HEK293 (cell line): ENCODE data around the gene STRBP.

Experiments
- CTCF ChIA-PET: fragments of 350-600 bp; formaldehyde crosslinking; extraction: SDS; loops from one replicate; lab custom pipeline; 2021; ENCODE audit warnings: antibody characterized with exemption; lab: Yijun Ruan, JAX
- POLR2A ChIA-PET: fragments of 300-600 bp; formaldehyde crosslinking; extraction: SDS; loops from one replicate; lab custom pipeline; 2020; ENCODE audit warnings: antibody characterized with exemption, inconsistent platforms; lab: Yijun Ruan, JAX
- H3K27ac ChIP-seq: fragments of 200-500 bp; sonication (Bioruptor generic); 2 replicates; pipeline ENCODE4 v1.5.1; 2014; ENCODE audit warnings: low read depth, low read length, control low read depth, inconsistent platforms; ENCODE audit errors: extremely low read depth
- H3K36me3 ChIP-seq, 2 experiments: fragments of 200-500 bp in 1 of 2; sonication (Bioruptor generic) in 1 of 2; 1 replicate in 1 of 2; 2 replicates in 1 of 2; pipeline ENCODE4 v1.5.1; 2014 to 2017; ENCODE audit warnings: inconsistent platforms in 2 of 2, low read length in 2 of 2; ENCODE audit not compliant: control insufficient read depth in 2 of 2, insufficient read depth in 1 of 2
- H3K4me1 ChIP-seq: fragments of 200-500 bp; sonication (Bioruptor generic); 2 replicates; pipeline ENCODE4 v1.5.1; 2014; ENCODE audit warnings: mild to moderate bottlenecking, low read length, inconsistent platforms; ENCODE audit not compliant: control insufficient read depth, insufficient read depth
- H3K4me3 ChIP-seq: 2 replicates; pipeline ENCODE4 v1.5.1; 2011; ENCODE audit warnings: low read depth, mild to moderate bottlenecking, control low read depth, low read length, moderate library complexity
- H3K9me3 ChIP-seq: fragments of 200-500 bp; sonication (Bioruptor generic); 2 replicates; pipeline ENCODE4 v1.5.1; 2014; ENCODE audit warnings: low read depth, low read length, inconsistent platforms; ENCODE audit not compliant: control insufficient read depth, insufficient read depth
- HOXD13 ChIP-seq: sonication (generic); formaldehyde crosslinking; IDR thresholded peaks from 2 replicates; pipeline ENCODE4 v1.8.0; 2022; ENCODE audit warnings: missing genetic modification reagents, borderline replicate concordance
- KLF8 ChIP-seq: fragments of 450-650 bp; formaldehyde crosslinking; IDR thresholded peaks from 2 replicates; pipeline ENCODE4 v1.5.1; 2016; ENCODE audit warnings: missing biosample characterization, missing genetic modification characterization
- OSR2 ChIP-seq: fragments of 450-650 bp; formaldehyde crosslinking; IDR thresholded peaks from 2 replicates; pipeline ENCODE4 v1.5.1; 2016; ENCODE audit warnings: missing biosample characterization, missing genetic modification characterization
- SALL2 ChIP-seq: fragments of 450-650 bp; formaldehyde crosslinking; IDR thresholded peaks from 2 replicates; pipeline ENCODE4 v1.5.0; 2017; ENCODE audit warnings: missing biosample characterization, mild to moderate bottlenecking, missing genetic modification characterization, borderline replicate concordance
- SCRT2 ChIP-seq: fragments of 450-650 bp; formaldehyde crosslinking; IDR thresholded peaks from 2 replicates; pipeline ENCODE4 v1.5.1; 2016; ENCODE audit warnings: missing biosample characterization, missing genetic modification characterization
- ZBTB17 ChIP-seq: fragments of 450-650 bp; formaldehyde crosslinking; IDR thresholded peaks from 2 replicates; pipeline ENCODE4 v1.5.1; 2016; ENCODE audit warnings: missing biosample characterization, missing genetic modification characterization
- ZNF132 ChIP-seq: fragments of 450-650 bp; formaldehyde crosslinking; IDR thresholded peaks from 2 replicates; pipeline ENCODE4 v1.5.1; 2017; ENCODE audit warnings: missing biosample characterization, missing genetic modification characterization, borderline replicate concordance
- ZNF155 ChIP-seq: fragments of 450-650 bp; formaldehyde crosslinking; IDR thresholded peaks from 2 replicates; pipeline ENCODE4 v1.5.1; 2016; ENCODE audit warnings: missing biosample characterization, missing genetic modification characterization
- ZNF16 ChIP-seq: fragments of 450-650 bp; formaldehyde crosslinking; IDR thresholded peaks from 2 replicates; pipeline ENCODE4 v1.5.1; 2016; ENCODE audit warnings: low read depth, missing biosample characterization, missing genetic modification characterization
- ZNF19 ChIP-seq: fragments of 450-650 bp; formaldehyde crosslinking; IDR thresholded peaks from 2 replicates; pipeline ENCODE4; 2016; ENCODE audit warnings: missing biosample characterization, missing genetic modification characterization, low read depth
- ZNF221 ChIP-seq: fragments of 450-650 bp; formaldehyde crosslinking; IDR thresholded peaks from 2 replicates; pipeline ENCODE4 v1.5.1; 2017; ENCODE audit warnings: missing biosample characterization, missing genetic modification characterization, borderline replicate concordance
- ZNF335 ChIP-seq: fragments of 450-650 bp; formaldehyde crosslinking; conservative IDR thresholded peaks from 2 replicates; pipeline ENCODE4 v1.5.1; 2016; ENCODE audit warnings: missing biosample characterization, missing genetic modification characterization
- ZNF394 ChIP-seq: fragments of 450-650 bp; formaldehyde crosslinking; IDR thresholded peaks from 2 replicates; pipeline ENCODE4 v1.5.1; 2016; ENCODE audit warnings: missing biosample characterization, missing genetic modification characterization, mild to moderate bottlenecking, moderate library complexity, borderline replicate concordance
- ZNF423 ChIP-seq: fragments of 450-650 bp; formaldehyde crosslinking; IDR thresholded peaks from 2 replicates; pipeline ENCODE4 v1.5.1; 2016; ENCODE audit warnings: missing biosample characterization, missing genetic modification characterization
- ZNF501 ChIP-seq: fragments of 450-650 bp; formaldehyde crosslinking; IDR thresholded peaks from 2 replicates; pipeline ENCODE4 v1.5.1; 2016; ENCODE audit warnings: missing biosample characterization, missing genetic modification characterization
- ZNF514 ChIP-seq: fragments of 450-650 bp; formaldehyde crosslinking; IDR thresholded peaks from 2 replicates; pipeline ENCODE4 v1.5.1; 2016; ENCODE audit warnings: missing biosample characterization, missing genetic modification characterization
- ZNF521 ChIP-seq: fragments of 450-650 bp; formaldehyde crosslinking; IDR thresholded peaks from 2 replicates; pipeline ENCODE4 v1.5.1; 2017; ENCODE audit warnings: missing biosample characterization, mild to moderate bottlenecking, missing genetic modification characterization
- ZNF560 ChIP-seq: fragments of 450-650 bp; formaldehyde crosslinking; IDR thresholded peaks from 2 replicates; pipeline ENCODE4 v1.5.1; 2017; ENCODE audit warnings: missing biosample characterization, missing genetic modification characterization, borderline replicate concordance
- ZNF624 ChIP-seq: fragments of 450-650 bp; formaldehyde crosslinking; IDR thresholded peaks from 2 replicates; pipeline ENCODE4 v1.5.1; 2017; ENCODE audit warnings: missing biosample characterization, missing genetic modification characterization
- ZNF76 ChIP-seq: fragments of 450-650 bp; formaldehyde crosslinking; IDR thresholded peaks from 2 replicates; pipeline ENCODE4; 2016; ENCODE audit warnings: low read depth, missing biosample characterization, missing genetic modification characterization, borderline replicate concordance
- TF ChIP-seq, protein P1 (sequence below): fragments of 450-650 bp; formaldehyde crosslinking; IDR thresholded peaks from 2 replicates; pipeline ENCODE4 v1.5.1; 2016; ENCODE audit warnings: missing biosample characterization, missing genetic modification characterization
- TF ChIP-seq, protein P2 (sequence below): fragments of 450-650 bp; formaldehyde crosslinking; IDR thresholded peaks from 2 replicates; pipeline ENCODE4 v1.5.1; 2016; ENCODE audit warnings: missing biosample characterization, missing genetic modification characterization, borderline replicate concordance
- TF ChIP-seq, protein P3 (sequence below): fragments of 450-650 bp; formaldehyde crosslinking; IDR thresholded peaks from 2 replicates; pipeline ENCODE4 v1.5.1; 2016; ENCODE audit warnings: missing biosample characterization, missing genetic modification characterization
- TF ChIP-seq, protein P4 (sequence below): fragments of 450-650 bp; formaldehyde crosslinking; IDR thresholded peaks from 2 replicates; pipeline ENCODE4 v1.5.1; 2016; ENCODE audit warnings: missing biosample characterization, missing genetic modification characterization
- TF ChIP-seq, protein P5 (sequence below): fragments of 450-650 bp; formaldehyde crosslinking; IDR thresholded peaks from 2 replicates; pipeline ENCODE4 v1.5.1; 2017; ENCODE audit warnings: missing biosample characterization, missing genetic modification characterization

The STRBP gene

DNA sequence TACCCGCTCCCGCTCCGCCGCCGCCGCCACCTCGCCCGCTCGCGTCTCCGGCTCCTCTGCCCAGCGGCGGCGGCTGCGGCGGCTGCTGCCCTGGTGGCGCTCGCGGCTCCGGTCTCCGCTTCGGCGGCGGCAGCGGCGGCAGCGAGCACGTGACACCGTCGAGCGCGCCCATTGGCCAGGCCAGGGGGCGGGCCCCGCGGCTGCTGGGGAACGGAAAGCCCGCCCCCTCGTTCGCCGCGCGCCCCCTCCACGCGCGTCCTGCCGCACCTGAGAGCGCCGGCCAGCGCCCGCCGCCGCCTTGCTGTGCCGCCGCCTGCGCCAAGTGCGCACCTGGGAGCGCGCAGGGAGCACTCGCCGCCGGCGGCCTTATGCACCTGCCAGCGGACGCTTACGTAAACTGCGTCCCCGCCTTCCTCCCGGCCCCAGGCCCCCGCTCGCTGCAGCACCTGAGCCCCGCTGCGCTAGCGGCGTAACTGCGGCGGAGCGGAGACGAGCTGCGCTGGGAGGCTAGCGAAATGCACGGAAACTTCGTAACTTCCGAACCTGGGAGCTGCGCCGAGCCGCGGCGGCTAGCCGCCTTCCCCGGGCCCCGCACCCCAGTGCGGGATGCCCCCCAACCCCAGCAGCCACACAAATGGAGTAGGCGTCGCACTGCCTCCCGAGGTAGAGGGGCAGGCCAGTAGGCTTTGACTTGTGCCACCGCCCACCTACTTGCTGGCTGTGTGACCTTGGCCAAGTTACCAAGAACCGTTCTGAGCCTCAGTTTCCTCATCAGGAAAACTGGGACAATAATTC is at the start of gene STRBP:
Gene STRBP (minus strand): TSS at position 122 of the 795 bp plus-strand sequence. CDS start 84,452 bp downstream, outside the sequence.
- H3K4me1 ChIP-seq = no peaks in the 10 kb centered on the region
- TF ChIP-seq, protein P1, sequence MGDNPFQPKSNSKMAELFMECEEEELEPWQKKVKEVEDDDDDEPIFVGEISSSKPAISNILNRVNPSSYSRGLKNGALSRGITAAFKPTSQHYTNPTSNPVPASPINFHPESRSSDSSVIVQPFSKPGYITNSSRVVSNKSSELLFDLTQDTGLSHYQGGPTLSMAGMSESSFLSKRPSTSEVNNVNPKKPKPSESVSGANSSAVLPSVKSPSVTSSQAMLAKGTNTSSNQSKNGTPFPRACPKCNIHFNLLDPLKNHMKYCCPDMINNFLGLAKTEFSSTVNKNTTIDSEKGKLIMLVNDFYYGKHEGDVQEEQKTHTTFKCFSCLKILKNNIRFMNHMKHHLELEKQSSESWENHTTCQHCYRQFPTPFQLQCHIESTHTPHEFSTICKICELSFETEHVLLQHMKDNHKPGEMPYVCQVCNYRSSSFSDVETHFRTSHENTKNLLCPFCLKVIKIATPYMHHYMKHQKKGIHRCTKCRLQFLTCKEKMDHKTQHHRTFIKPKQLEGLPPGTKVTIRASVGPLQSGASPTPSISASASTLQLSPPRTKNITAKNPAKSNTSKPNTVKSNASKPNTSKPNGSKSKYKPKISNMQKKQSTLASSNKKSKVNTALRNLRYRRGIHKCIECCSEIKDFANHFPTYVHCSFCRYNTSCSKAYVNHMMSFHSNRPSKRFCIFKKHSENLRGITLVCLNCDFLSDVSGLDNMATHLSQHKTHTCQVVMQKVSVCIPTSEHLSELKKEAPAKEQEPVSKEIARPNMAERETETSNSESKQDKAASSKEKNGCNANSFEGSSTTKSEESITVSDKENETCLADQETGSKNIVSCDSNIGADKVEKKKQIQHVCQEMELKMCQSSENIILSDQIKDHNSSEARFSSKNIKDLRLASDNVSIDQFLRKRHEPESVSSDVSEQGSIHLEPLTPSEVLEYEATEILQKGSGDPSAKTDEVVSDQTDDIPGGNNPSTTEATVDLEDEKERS (tag by site-specific recombination) = no peak
- no peak for TF ChIP-seq KLF8
- TF ChIP-seq, protein P2, sequence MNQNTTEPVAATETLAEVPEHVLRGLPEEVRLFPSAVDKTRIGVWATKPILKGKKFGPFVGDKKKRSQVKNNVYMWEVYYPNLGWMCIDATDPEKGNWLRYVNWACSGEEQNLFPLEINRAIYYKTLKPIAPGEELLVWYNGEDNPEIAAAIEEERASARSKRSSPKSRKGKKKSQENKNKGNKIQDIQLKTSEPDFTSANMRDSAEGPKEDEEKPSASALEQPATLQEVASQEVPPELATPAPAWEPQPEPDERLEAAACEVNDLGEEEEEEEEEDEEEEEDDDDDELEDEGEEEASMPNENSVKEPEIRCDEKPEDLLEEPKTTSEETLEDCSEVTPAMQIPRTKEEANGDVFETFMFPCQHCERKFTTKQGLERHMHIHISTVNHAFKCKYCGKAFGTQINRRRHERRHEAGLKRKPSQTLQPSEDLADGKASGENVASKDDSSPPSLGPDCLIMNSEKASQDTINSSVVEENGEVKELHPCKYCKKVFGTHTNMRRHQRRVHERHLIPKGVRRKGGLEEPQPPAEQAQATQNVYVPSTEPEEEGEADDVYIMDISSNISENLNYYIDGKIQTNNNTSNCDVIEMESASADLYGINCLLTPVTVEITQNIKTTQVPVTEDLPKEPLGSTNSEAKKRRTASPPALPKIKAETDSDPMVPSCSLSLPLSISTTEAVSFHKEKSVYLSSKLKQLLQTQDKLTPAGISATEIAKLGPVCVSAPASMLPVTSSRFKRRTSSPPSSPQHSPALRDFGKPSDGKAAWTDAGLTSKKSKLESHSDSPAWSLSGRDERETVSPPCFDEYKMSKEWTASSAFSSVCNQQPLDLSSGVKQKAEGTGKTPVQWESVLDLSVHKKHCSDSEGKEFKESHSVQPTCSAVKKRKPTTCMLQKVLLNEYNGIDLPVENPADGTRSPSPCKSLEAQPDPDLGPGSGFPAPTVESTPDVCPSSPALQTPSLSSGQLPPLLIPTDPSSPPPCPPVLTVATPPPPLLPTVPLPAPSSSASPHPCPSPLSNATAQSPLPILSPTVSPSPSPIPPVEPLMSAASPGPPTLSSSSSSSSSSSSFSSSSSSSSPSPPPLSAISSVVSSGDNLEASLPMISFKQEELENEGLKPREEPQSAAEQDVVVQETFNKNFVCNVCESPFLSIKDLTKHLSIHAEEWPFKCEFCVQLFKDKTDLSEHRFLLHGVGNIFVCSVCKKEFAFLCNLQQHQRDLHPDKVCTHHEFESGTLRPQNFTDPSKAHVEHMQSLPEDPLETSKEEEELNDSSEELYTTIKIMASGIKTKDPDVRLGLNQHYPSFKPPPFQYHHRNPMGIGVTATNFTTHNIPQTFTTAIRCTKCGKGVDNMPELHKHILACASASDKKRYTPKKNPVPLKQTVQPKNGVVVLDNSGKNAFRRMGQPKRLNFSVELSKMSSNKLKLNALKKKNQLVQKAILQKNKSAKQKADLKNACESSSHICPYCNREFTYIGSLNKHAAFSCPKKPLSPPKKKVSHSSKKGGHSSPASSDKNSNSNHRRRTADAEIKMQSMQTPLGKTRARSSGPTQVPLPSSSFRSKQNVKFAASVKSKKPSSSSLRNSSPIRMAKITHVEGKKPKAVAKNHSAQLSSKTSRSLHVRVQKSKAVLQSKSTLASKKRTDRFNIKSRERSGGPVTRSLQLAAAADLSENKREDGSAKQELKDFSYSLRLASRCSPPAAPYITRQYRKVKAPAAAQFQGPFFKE (tag by site-specific recombination) = no peak
- TF ChIP-seq OSR2 = no peak
- no peak for TF ChIP-seq SCRT2 (tag by site-specific recombination)
- TF ChIP-seq HOXD13 (CRISPR knock-in tag) = no peak
- no peak for TF ChIP-seq ZNF624 (tag by site-specific recombination)
- TF ChIP-seq, protein P3, sequence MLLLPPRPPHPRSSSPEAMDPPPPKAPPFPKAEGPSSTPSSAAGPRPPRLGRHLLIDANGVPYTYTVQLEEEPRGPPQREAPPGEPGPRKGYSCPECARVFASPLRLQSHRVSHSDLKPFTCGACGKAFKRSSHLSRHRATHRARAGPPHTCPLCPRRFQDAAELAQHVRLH (tag by site-specific recombination) = no peak
- no peak for TF ChIP-seq ZNF423 (tag by site-specific recombination)
- TF ChIP-seq ZNF155 (tag by site-specific recombination) = no peak
- TF ChIP-seq ZNF221 (tag by site-specific recombination) = no peak
- no peak for TF ChIP-seq ZNF132
- peak; percentile 68 for TF ChIP-seq ZNF335
- TF ChIP-seq ZNF501 (tag by site-specific recombination) = 0 out of 2 replicates have a peak, but pooled peaks have one; percentile 22
- TF ChIP-seq, protein P4, sequence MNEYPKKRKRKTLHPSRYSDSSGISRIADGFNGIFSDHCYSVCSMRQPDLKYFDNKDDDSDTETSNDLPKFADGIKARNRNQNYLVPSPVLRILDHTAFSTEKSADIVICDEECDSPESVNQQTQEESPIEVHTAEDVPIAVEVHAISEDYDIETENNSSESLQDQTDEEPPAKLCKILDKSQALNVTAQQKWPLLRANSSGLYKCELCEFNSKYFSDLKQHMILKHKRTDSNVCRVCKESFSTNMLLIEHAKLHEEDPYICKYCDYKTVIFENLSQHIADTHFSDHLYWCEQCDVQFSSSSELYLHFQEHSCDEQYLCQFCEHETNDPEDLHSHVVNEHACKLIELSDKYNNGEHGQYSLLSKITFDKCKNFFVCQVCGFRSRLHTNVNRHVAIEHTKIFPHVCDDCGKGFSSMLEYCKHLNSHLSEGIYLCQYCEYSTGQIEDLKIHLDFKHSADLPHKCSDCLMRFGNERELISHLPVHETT = no peak
- no peak for TF ChIP-seq ZNF394 (tag by site-specific recombination)
- TF ChIP-seq ZNF19 (tag by site-specific recombination) = no peak
- TF ChIP-seq ZBTB17 (tag by site-specific recombination) = no peak; the same call in 1 of the 2 replicates
- no peak for TF ChIP-seq ZNF514
- no peak for TF ChIP-seq ZNF560 (tag by site-specific recombination)
- TF ChIP-seq, protein P5, sequence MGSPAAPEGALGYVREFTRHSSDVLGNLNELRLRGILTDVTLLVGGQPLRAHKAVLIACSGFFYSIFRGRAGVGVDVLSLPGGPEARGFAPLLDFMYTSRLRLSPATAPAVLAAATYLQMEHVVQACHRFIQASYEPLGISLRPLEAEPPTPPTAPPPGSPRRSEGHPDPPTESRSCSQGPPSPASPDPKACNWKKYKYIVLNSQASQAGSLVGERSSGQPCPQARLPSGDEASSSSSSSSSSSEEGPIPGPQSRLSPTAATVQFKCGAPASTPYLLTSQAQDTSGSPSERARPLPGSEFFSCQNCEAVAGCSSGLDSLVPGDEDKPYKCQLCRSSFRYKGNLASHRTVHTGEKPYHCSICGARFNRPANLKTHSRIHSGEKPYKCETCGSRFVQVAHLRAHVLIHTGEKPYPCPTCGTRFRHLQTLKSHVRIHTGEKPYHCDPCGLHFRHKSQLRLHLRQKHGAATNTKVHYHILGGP (tag by site-specific recombination) = no peak
- no peak for TF ChIP-seq ZNF16 (tag by site-specific recombination)
- no peak for TF ChIP-seq ZNF521
- no peak; the same call in 1 of the 2 replicates for TF ChIP-seq ZNF76 (tag by site-specific recombination)
- no peak for TF ChIP-seq SALL2 (tag by site-specific recombination)

More for the DNA sequence above, at the start of gene STRBP:
- peak within 1 kb of the TSS; percentile 64; the same call in 1 of the 2 replicates for H3K27ac ChIP-seq
- POLR2A ChIA-PET = interaction anchor here (0.6 kb wide), 1 partner anchor 14 kb away, joined by 3 read pairs; no protein-coding TSS in a partner anchor
- H3K4me3 ChIP-seq = peak within 1 kb of the TSS; percentile 80
- CTCF ChIA-PET = interaction anchor here (0.6 to 1.6 kb wide), 4 partner anchors 13 to 166 kb away, joined by 3 to 5 read pairs (median 4); no protein-coding TSS in a partner anchor
- H3K36me3 ChIP-seq = no peaks in the 10 kb centered on the region
- no peaks in the 10 kb centered on the region for H3K9me3 ChIP-seq
